Epithelial cell of prostate (primary cell): Measurements from ENCODE around the gene PRR14L.
"Not testable (repeated sequence)": the region's sequence is repeated elsewhere in the genome, so short reads cannot be mapped to it uniquely, and the experiment has no call there.

Experiments
- DNase-seq: peaks from one replicate; pipeline ENCODE4 v3.0.0-alpha.2; 2011; ENCODE audit warnings: low read depth, low spot score
- H3K27ac ChIP-seq: fragments of 450-650 bp; 2 replicates; pipeline ENCODE4 v1.5.1; 2017; ENCODE audit warnings: mild to moderate bottlenecking

The PRR14L gene

DNA sequence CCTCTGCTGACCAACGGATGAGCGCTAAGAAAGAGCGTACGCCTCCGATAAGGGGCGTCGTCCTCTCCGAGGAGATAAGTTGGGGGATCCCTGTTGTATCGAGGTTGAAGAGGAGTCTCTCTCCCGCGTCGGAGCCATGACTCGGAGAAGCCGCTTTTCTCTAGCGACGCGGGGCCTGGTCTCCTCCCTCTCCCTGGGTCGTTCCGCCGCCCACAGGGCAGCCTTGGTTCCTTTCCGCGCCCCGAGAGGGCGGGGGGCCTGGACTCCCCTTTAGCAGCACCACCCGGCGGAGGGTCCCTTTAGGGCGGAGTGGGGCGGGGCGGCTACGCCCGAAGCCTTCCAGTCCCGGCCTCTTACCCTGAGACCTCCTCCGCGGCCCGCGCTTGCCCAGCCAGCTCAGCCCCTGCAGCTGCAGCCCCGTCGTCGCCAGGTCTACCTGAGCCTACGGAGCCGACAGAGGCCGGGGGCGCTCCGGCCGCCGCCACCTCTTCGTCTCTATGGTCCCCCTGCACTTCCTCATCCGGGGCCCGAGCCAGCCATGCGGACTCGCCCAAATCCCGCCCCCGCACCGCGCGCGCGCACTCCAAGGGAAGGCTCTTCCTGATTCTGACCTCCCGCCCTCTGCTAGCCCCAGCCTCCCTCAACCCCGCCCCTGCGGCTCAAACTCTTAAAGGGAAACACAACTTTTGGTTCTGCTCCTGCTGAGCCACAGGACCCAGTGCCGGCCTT lies at the start of gene PRR14L:
TSS of gene PRR14L (minus strand) at position 497 of the 729 bp plus-strand sequence. CDS start 11,272 bp downstream, outside the sequence.
- peak within 1 kb of the TSS; percentile 80 for H3K27ac ChIP-seq
- peak; percentile 63 for DNase-seq

GRCh38 chr22:31799358-31799757 lies 49.4 kb upstream of the PRR14L start:
- H3K27ac ChIP-seq, result peak overlapping the region; percentile 92
- DNase-seq, result not testable (repeated sequence)

DNA sequence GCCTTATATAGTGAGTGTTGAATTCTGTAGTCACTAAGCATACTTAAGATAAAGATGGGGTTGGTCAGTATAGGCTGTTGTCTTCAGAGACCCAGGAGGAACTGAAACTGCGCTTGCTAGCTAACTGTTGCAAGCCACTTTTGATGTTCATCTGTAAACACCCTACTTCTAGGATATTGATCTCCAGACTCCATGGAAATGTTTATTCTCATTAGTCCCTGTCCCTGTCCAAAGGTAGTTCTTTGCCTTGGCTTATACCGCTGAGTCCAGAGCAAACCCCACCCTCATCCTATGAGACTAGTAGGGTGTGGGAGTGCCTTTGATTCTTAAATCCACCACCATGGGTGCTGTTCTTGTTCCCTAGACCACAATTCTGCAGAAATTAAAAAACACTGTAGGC lies 40.3 kb upstream of the PRR14L start:
- H3K27ac ChIP-seq, result no peak overlapping the region
- no peak for DNase-seq

DNA sequence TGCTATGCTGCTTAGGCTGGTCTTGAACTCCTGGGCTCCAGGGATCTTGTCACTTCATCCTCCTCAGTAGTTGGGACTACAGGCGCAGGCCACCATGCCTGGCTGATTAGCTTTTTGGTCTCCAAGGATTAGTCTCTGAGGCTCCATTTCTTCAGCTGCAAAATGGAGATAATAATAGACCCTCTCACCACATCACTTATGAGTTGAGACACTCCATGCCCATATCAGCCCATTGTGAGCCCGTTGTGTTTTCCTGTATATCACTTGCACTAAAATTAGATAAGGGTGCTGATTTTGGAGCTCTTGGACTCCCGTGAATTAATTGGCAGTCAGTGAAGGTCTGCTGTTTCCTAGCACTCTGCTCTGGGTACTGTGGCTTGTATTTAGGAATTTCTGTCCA lies 39.9 kb upstream of the PRR14L start:
- DNase-seq, result no peak
- peak overlapping the region; percentile 10 for H3K27ac ChIP-seq

- H3K27ac ChIP-seq, result no peak overlapping the region
- DNase-seq, result no peak
These were observed 26.3 kb upstream of the PRR14L start for GRCh38 chr22:31776231-31776630.

DNA sequence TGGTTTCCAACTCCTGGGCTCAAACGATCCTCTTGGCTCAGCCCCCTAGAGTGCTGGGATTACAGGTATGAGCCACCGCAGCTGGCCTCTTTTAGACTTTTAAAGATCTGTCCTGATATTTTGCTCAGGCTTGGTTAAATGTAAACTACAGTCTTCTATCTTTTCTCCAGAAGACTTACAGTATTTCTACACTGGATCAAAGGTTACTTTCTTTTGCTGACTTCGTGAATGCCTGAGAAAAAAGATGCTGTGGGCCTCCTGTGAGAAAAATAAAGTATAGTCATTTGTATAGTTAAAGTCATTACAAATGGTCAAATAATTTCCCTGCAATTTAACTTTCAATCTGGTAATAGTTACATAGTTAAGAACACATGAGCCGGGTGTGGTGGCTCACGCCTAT lies 23.5 kb upstream of the PRR14L start:
- H3K27ac ChIP-seq, result no peak overlapping the region

GRCh38 chr22:31768422-31769059 lies 18.6 kb upstream of the PRR14L start:
- H3K27ac ChIP-seq, result no peak overlapping the region
- DNase-seq, result no peak

More for the DNA sequence above, 23.5 kb upstream of the PRR14L start:
- DNase-seq, result no peak

DNA sequence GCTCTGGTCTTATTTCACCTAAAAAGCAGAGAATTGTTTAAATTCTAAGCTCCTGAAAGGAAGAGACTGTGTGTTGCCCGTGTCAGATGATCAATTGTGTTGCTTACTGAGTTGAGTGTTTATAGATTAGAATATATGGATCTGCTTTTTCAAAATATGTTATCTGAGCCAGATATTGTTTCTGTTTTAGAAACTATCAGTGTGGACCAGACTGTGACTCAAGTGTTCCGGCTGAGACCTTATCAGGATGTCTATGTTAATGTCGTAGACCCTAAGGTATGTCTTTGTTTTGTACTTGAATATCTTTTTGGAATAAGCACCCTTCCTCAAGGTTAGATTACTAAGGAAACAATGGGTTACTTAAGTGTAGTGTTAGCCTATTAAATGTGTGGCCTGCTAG lies 14.9 kb upstream of the PRR14L start:
- no peak for DNase-seq
- H3K27ac ChIP-seq, result no peak overlapping the region

- DNase-seq, H3K27ac ChIP-seq: not testable (repeated sequence)
These were observed 8.9 kb upstream of the PRR14L start for GRCh38 chr22:31758860-31759259.

DNA sequence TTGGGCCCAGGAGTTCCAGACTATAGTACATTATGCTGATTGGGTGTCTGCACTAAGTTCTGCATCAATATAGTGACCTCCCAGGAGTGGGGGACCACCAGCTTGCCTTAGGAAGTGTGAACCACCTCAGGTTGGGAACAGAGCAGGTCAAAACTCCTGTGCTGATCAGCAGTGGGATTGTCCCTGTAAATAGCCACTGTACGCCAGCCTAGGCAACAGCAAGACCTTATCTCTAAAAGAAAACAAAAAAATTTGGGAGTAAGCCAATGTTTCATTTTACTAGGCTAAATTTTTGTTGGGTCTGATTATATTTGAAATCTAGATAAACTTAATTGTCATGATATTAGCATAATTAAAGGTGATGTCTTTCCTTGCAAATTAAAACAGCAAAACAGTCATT lies 7.3 kb upstream of the PRR14L start:
- no peak overlapping the region for H3K27ac ChIP-seq
- no peak for DNase-seq

DNA sequence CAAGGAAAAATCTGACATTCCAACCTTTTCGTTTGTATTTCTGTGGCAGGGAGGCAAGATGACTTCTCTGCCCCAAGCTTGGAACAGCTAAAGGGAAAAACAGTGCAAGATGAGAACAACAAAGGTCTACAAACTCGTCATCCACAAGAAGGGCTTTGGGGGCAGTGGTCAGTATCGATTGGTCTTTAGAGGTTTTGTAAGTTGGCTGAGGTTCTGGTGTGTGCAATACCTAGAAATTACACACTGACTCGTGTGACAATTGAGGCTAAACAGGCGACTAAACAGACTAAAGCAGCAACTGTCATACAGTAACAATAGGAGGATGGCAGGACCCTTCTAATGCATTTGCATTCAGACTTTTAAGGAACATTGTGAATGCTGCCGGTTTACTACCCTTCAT lies 4.9 kb upstream of the PRR14L start:
- DNase-seq, result no peak
- H3K27ac ChIP-seq, result peak overlapping the region; percentile 97

GRCh38 chr22:31753634-31754501 lies 3.9 kb upstream of the PRR14L start, which contains the start of gene DEPDC5:
DEPDC5 (plus strand) TSS chr22:31754019; CDS start chr22:31754922, 903 bp downstream.
- DNase-seq, result peak; percentile 60

GRCh38 chr22:31753005-31753633 lies 3.2 kb upstream of the PRR14L start:
- DNase-seq, result no peak
- H3K27ac ChIP-seq, result peak overlapping the region; percentile 97

More at GRCh38 chr22:31753634-31754501, 3.9 kb upstream of the PRR14L start, which contains the start of gene DEPDC5:
- H3K27ac ChIP-seq, result peak within 1 kb of the TSS; percentile 97

GRCh38 chr22:31752096-31752847 lies 2.3 kb upstream of the PRR14L start:
- peak overlapping the region; percentile 97 for H3K27ac ChIP-seq
- DNase-seq, result no peak

DNA sequence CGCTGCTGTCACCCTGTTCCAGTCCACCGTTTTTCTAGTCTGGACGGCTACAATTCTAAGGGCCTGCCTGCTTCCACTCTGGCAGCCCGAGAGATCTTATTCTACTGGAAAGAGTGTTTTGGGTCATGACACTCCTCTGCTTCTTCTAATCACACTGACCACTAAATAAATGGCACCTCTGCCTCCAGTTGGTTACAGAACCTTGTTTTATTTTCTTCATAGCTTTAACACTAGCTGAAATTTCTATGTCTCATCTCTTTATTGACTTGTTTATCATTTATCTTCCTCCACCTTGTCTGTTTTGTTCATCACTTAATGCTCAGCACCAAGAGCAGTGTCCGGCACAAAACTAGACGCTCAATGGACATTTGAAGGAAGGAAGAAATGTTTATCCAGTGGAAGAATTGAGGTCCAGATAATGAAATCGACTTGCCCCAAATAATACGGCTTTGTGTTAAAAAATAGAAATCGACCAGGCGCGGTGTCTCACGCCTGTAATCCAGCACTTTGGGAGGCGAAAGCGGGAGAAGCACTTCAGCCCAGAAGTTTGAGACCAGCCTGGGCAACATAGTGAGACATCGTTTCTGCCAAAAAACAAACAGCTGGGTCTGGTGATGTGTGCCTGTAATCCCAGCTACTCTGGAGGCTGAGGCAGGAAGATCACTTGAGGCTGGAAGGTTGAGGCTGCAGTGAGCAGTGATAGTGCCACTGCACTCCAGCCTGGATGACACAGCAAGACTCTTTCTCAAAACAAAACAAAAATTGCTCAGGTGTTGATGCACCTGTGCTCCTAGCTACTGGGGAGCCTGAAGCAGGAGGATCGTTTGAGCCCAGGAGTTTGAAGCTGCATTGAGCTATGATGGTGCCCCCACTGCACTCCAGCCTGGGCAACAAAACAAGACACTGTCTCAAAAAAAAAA lies 693 bp upstream of the PRR14L start:
- no peak for DNase-seq
- peak overlapping the region; percentile 80 for H3K27ac ChIP-seq

- peak overlapping the region; percentile 80 for H3K27ac ChIP-seq
- DNase-seq, result no peak
These were observed 1.4 kb downstream of the PRR14L start for GRCh38 chr22:31748490-31748889.

DNA sequence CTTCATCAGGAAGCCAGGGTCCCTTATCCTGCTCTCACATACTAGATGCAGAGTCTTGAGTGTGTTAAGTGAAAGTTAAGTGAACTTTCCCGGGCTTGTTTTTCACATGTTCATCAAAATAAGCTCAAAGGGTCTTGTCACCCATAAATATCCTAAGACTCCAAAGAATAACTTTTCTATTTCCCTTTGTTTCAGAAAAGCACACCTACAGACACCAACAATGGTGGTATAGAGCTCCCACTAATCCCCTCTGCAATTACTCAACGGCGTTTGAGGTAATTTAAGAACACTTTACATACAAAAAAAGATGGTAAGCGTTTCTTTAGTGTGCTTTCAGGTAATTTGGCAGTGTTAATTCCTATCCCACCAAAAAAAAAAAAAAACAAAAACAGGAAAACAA lies 2.5 kb downstream of the PRR14L start:
- no peak for DNase-seq
- H3K27ac ChIP-seq, result no peak overlapping the region

DNA sequence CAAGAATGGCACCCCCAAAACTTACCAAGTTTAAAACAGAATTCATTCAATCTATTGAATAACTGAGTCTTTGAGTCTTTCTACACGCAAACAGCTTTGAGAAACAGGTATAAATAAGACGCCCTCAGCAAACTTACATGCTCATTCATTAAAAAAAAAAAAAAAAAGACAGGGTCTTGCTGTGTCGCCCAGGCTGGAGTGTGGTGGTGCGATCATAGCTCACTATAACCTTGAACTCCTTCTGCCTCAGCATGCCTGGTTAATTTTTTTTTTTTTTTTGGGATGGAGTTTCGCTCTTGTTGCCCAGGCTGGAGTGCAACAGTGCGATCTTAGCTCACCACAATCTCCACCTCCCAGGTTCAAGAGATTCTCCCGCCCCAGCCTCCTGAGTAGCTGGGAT lies 6.1 kb downstream of the PRR14L start:
- no peak for DNase-seq
- H3K27ac ChIP-seq, result no peak overlapping the region
